H9 (cell line): ENCODE measurements around the gene KIAA1328. TPM values are rescaled to one million over a fixed set of nuclear protein-coding genes. Genes with fewer than 3 reads are reported as not detected.

Source experiments
- DNase-seq: peaks from one replicate; pipeline ENCODE4 v3.0.0-alpha.2; 2017
- H2AFZ ChIP-seq: one replicate; pipeline ENCODE4 v1.6.1; 2013; ENCODE audit warnings: mild to moderate bottlenecking, low read length, control low read depth, moderate library complexity
- H2AK5ac ChIP-seq: 2 replicates; pipeline ENCODE4 v1.6.1; 2013; ENCODE audit warnings: low read length, control low read depth, mixed read lengths; ENCODE audit not compliant: insufficient read length
- H2BK120ac ChIP-seq: one replicate; pipeline ENCODE4 v1.6.1; 2013; ENCODE audit warnings: low read depth, mild to moderate bottlenecking, low read length, control low read depth, inconsistent platforms; ENCODE audit not compliant: poor library complexity, severe bottlenecking
- H2BK12ac ChIP-seq: 2 replicates; pipeline ENCODE4 v1.6.1; 2013; ENCODE audit warnings: low read length, control low read depth, mixed read lengths, low read depth; ENCODE audit not compliant: insufficient read length
- H2BK15ac ChIP-seq: 2 replicates; pipeline ENCODE4 v1.6.1; 2013; ENCODE audit warnings: low read depth, low read length, control low read depth
- H2BK20ac ChIP-seq: one replicate; pipeline ENCODE4 v1.6.1; 2013; ENCODE audit warnings: low read depth, mild to moderate bottlenecking, low read length, control low read depth, inconsistent platforms; ENCODE audit not compliant: poor library complexity, severe bottlenecking
- H2BK5ac ChIP-seq: 2 replicates; pipeline ENCODE4 v1.6.1; 2013; ENCODE audit warnings: low read length, control low read depth, mixed read lengths; ENCODE audit not compliant: insufficient read length
- H3K14ac ChIP-seq: 2 replicates; pipeline ENCODE4 v1.6.1; 2013; ENCODE audit warnings: low read length, control low read depth; ENCODE audit not compliant: insufficient read depth
- H3K18ac ChIP-seq: 2 replicates; pipeline ENCODE4 v1.6.1; 2013; ENCODE audit warnings: low read depth, mild to moderate bottlenecking, mixed read lengths, low read length, control low read depth; ENCODE audit not compliant: insufficient read length
- H3K23ac ChIP-seq: 2 replicates; pipeline ENCODE4 v1.6.1; 2013; ENCODE audit warnings: low read length, control low read depth, mixed read lengths, low read depth; ENCODE audit not compliant: insufficient read length
- H3K23me2 ChIP-seq: 2 replicates; pipeline ENCODE4 v1.6.1; 2013; ENCODE audit warnings: low read depth, mild to moderate bottlenecking, mixed read lengths, low read length, control low read depth; ENCODE audit not compliant: insufficient read length, poor library complexity, severe bottlenecking
- H3K27ac ChIP-seq: 2 replicates; pipeline ENCODE4 v1.5.1; 2013; ENCODE audit warnings: low read length, control low read depth, mixed read lengths, low read depth; ENCODE audit not compliant: insufficient read length
- H3K27me3 ChIP-seq: 2 replicates; pipeline ENCODE4 v1.6.1; 2013; ENCODE audit warnings: low read length, control low read depth, inconsistent platforms; ENCODE audit not compliant: insufficient read depth
- H3K4ac ChIP-seq: 2 replicates; pipeline ENCODE4 v1.6.1; 2013; ENCODE audit warnings: low read depth, mild to moderate bottlenecking, control low read depth, inconsistent platforms, low read length, moderate library complexity
- H3K4me1 ChIP-seq: 2 replicates; pipeline ENCODE4 v1.6.1; 2013; ENCODE audit warnings: low read length, control low read depth, inconsistent platforms; ENCODE audit not compliant: insufficient read depth
- H3K4me2 ChIP-seq: 2 replicates; pipeline ENCODE4 v1.6.1; 2013; ENCODE audit warnings: low read length, control low read depth, mixed read lengths; ENCODE audit not compliant: insufficient read length, insufficient read depth
- H3K56ac ChIP-seq: 2 replicates; pipeline ENCODE4 v1.6.1; 2013; ENCODE audit warnings: low read depth, mild to moderate bottlenecking, mixed read lengths, low read length, control low read depth; ENCODE audit not compliant: insufficient read length
- H3K79me1 ChIP-seq: 2 replicates; pipeline ENCODE4 v1.6.1; 2013; ENCODE audit warnings: low read depth, mild to moderate bottlenecking, moderate library complexity, low read length, control low read depth, inconsistent platforms; ENCODE audit not compliant: insufficient read depth, poor library complexity, severe bottlenecking
- H3K79me2 ChIP-seq: 2 replicates; pipeline ENCODE4 v1.6.1; 2013; ENCODE audit warnings: low read length, control low read depth, inconsistent platforms; ENCODE audit not compliant: insufficient read depth
- H3K9ac ChIP-seq: 2 replicates; pipeline ENCODE4 v1.6.1; 2013; ENCODE audit warnings: low read length, control low read depth, mixed read lengths; ENCODE audit not compliant: insufficient read length; ENCODE audit errors: extremely low read depth
- H3K9me3 ChIP-seq: one replicate; pipeline ENCODE4 v1.6.1; 2013; ENCODE audit warnings: low read depth, low read length, inconsistent platforms; ENCODE audit not compliant: control insufficient read depth
- H3T11ph ChIP-seq: one replicate; pipeline ENCODE4 v1.6.1; 2013; ENCODE audit warnings: mild to moderate bottlenecking, low read length, control low read depth, inconsistent platforms
- H4K20me1 ChIP-seq: one replicate; pipeline ENCODE4 v1.6.1; 2013; ENCODE audit not compliant: control insufficient read depth, insufficient read length, insufficient read depth
- H4K5ac ChIP-seq: 2 replicates; pipeline ENCODE4 v1.6.1; 2013; ENCODE audit warnings: low read depth, mild to moderate bottlenecking, mixed read lengths, low read length, control low read depth; ENCODE audit not compliant: insufficient read length
- H4K8ac ChIP-seq: replicated peaks from 2 replicates; pipeline ENCODE4 v1.6.1; 2013; ENCODE audit warnings: low read length, control low read depth, mixed read lengths, low read depth; ENCODE audit not compliant: insufficient read length
- H4K91ac ChIP-seq: 2 replicates; pipeline ENCODE4 v1.6.1; 2013; ENCODE audit warnings: low read depth, mild to moderate bottlenecking, moderate library complexity, mixed read lengths, low read length, control low read depth; ENCODE audit not compliant: insufficient read length
- H3K27ac Mint-ChIP-seq, 3 experiments: 2 replicates in 2 of 3; 3 replicates in 1 of 3; pipeline ENCODE4 v1.8.0; 2020 to 2021; ENCODE audit warnings: mixed read lengths in 3 of 3, mild to moderate bottlenecking in 1 of 3, moderate library complexity in 1 of 3
- H3K27me3 Mint-ChIP-seq: 2 replicates; pipeline ENCODE4 v1.8.0; 2021; ENCODE audit warnings: low read depth, mild to moderate bottlenecking, moderate library complexity, mixed read lengths
- H3K36me3 Mint-ChIP-seq, 3 experiments: 2 replicates in 2 of 3; 3 replicates in 1 of 3; pipeline ENCODE4 v1.8.0; 2020 to 2021; ENCODE audit warnings: low read depth in 3 of 3, mixed read lengths in 3 of 3; ENCODE audit not compliant: insufficient read depth in 1 of 3
- H3K4me1 Mint-ChIP-seq, 2 experiments: 2 replicates each; pipeline ENCODE4 v1.8.0; 2020; ENCODE audit warnings: mixed read lengths in 2 of 2
- H3K4me3 Mint-ChIP-seq, 2 experiments: 2 replicates in 1 of 2; 3 replicates in 1 of 2; pipeline ENCODE4 v1.8.0; 2020 to 2021; ENCODE audit warnings: mild to moderate bottlenecking in 2 of 2, mixed read lengths in 2 of 2, moderate library complexity in 1 of 2
- H3K9me3 Mint-ChIP-seq, 2 experiments: 2 replicates in 1 of 2; 3 replicates in 1 of 2; pipeline ENCODE4 v1.8.0; 2020; ENCODE audit warnings: mild to moderate bottlenecking in 2 of 2, mixed read lengths in 2 of 2, moderate library complexity in 1 of 2
- CTCF ChIP-seq: fragments of 200-600 bp; sonication (generic); conservative IDR thresholded peaks from 3 replicates; pipeline ENCODE4 v1.8.0; 2021; ENCODE audit warnings: antibody characterized with exemption, mild to moderate bottlenecking
- WGBS: extraction: QIAGEN DNeasy Blood & Tissue Kit; methylation state at CpG from one replicate; pipeline ENCODE4 v1.1.7; 2013; ENCODE audit warnings: missing lambda C conversion rate, low lambda C conversion rate, mixed read lengths; ENCODE audit not compliant: insufficient read length; ENCODE audit errors: extremely low coverage; 5-methylcytosine and 5-hydroxymethylcytosine counted together
- total RNA-seq: library from RNA; stranded (reverse); gene quantifications from 2 replicates; pipeline ENCODE4 v1.2.1, GENCODE V29; 2021

Gene KIAA1328
- total RNA-seq, 1 experiment from 2014 or later, result 4.9 TPM

GRCh38 chr18:37244618-37245017 lies 415.7 kb downstream of the KIAA1328 start:
- H3K23me2 ChIP-seq, result no peaks in the 10 kb centered on the region
- no peaks in the 10 kb centered on the region; a peak in 1 of 7 replicates for H3K36me3 Mint-ChIP-seq
- H3K4me1 ChIP-seq, result peaks cover 5% of the 10 kb centered on the region
- no peak for TF ChIP-seq CTCF
- no peak overlapping the region for H2BK15ac ChIP-seq
- no peaks in the 10 kb centered on the region for H4K20me1 ChIP-seq
- H3K9me3 Mint-ChIP-seq, result 0 out of 5 replicates have a peak, but pooled peaks cover 0 to 2% of the 10 kb centered on the region in 2 experiments
- no peaks in the 10 kb centered on the region for H3K9me3 ChIP-seq
- H3K27ac ChIP-seq, result no peak overlapping the region
- DNase-seq, result no peak
- no peak overlapping the region for H2BK12ac ChIP-seq
- no peaks in the 10 kb centered on the region for H3K79me1 ChIP-seq
- no peak overlapping the region for H4K5ac ChIP-seq
- no peak overlapping the region for H3K4me3 Mint-ChIP-seq
- H3K27ac Mint-ChIP-seq, result no peak overlapping the region
- peaks cover 16 to 35% of the 10 kb centered on the region in 2 experiments for H3K4me1 Mint-ChIP-seq
- no peaks in the 10 kb centered on the region for H3K27me3 ChIP-seq
- H3K4me2 ChIP-seq, result no peak overlapping the region
- no CpG with 5 or more reads among the region's 13 CpGs for WGBS
- H3K56ac ChIP-seq, result no peak overlapping the region
- no peak overlapping the region for H2BK120ac ChIP-seq
- no peak overlapping the region for H2BK5ac ChIP-seq
- H2AFZ ChIP-seq, result no peak overlapping the region
- H2BK20ac ChIP-seq, result no peak overlapping the region
- no peak overlapping the region for H3K4ac ChIP-seq
- H3K23ac ChIP-seq, result no peak overlapping the region
- no peak overlapping the region for H3K18ac ChIP-seq
- peaks cover 34% of the 10 kb centered on the region for H3K27me3 Mint-ChIP-seq
- H2AK5ac ChIP-seq, result no peak overlapping the region
- H3K14ac ChIP-seq, result no peak overlapping the region
- no peaks in the 10 kb centered on the region for H3K79me2 ChIP-seq
- H3K9ac ChIP-seq, result no peak overlapping the region
- no peak overlapping the region for H4K8ac ChIP-seq
- no peak overlapping the region for H4K91ac ChIP-seq
- no peak overlapping the region for H3T11ph ChIP-seq
